ENCODE measurements around the gene UST. TPM values are rescaled to one million over a fixed set of nuclear protein-coding genes. Genes with fewer than 3 reads are reported as not detected.
"Not testable (repeated sequence)": the region's sequence is repeated elsewhere in the genome, so short reads cannot be mapped to it uniquely, and the experiment has no call there.

The UST gene
- total RNA-seq, 1 experiment from 2014 or later = 6.1 TPM

DNA sequence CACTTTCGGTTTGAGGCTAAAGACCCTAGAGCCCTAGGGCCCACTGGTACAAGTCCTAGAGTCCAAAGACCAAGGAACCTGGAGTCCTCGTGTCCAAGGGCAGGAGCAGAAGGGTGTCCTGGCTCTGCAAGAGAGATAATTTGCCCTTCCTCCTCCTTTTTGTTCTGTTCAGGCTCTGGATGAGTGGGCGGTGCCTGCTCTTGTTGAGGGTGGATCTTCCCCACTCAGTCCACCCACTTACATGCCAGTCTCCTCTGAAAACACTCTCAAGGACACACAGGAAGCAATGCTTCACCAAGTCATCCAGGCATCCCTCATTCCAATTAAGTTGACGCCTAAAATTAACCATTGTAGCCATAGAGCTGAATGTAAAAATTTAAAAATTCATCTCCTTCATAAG lies 102.1 kb downstream of the UST start:
- Histone ChIP-seq H3K4me3 (replicated peaks in 1 of 2; ENCODE audit: low read depth in 1 of 2, low read length in 2 of 2) (no peak overlapping the region), H2AFZ (ENCODE audit: low read depth, low read length, poor library complexity, severe bottlenecking) (no peak overlapping the region), H3K4me2 (ENCODE audit: low read length) (no peak overlapping the region), H3K36me3 (ENCODE audit: control insufficient read depth in 1 of 2, insufficient read depth in 2 of 2, low read length in 2 of 2) (no peaks in the 10 kb centered on the region), H3K79me2 (ENCODE audit: insufficient read depth, low read length) (no peaks in the 10 kb centered on the region), H4K20me1 (ENCODE audit: insufficient read depth) (no peaks in the 10 kb centered on the region), H3K27me3 (ENCODE audit: insufficient read depth, low read length) (no peaks in the 10 kb centered on the region), H3K4me1 (ENCODE audit: control insufficient read depth in 1 of 2, insufficient read depth in 2 of 2, low read length in 2 of 2) (no peaks in the 10 kb centered on the region), H3K27ac (ENCODE audit: low read depth, low read length) (no peak overlapping the region), H3K9ac (ENCODE audit: low read length) (no peak overlapping the region), H3K9me2 (ENCODE audit: insufficient read depth) (no peaks in the 10 kb centered on the region), H3K9me3 (ENCODE audit: control insufficient read depth in 1 of 2, insufficient read depth in 1 of 2, low read depth in 1 of 2, low read length in 2 of 2) (no peaks in the 10 kb centered on the region)
- no TSS peak for BruUV-seq (replicated peaks)
- ChIA-PET POLR2A (no interaction called here), RAD21 (ENCODE audit: low non-redundant PET in 1 of 2, low total read pairs in 2 of 2, uncharacterized antibody in 2 of 2, unreplicated experiment in 2 of 2) (no interaction called here), CTCF (no interaction called here)
- TF ChIP-seq EZH2phosphoT487 (IDR thresholded peaks at IDR 0.05; ENCODE audit: borderline replicate concordance) (no peak), ELF1 (IDR thresholded peaks at IDR 0.05; ENCODE audit: borderline replicate concordance, low read depth) (no peak), POLR2A (IDR thresholded peaks at IDR 0.05; ENCODE audit: borderline replicate concordance, extremely low read depth, insufficient read depth, insufficient read length) (no peak), YY1 (IDR thresholded peaks at IDR 0.05; ENCODE audit: extremely low read depth, insufficient replicate concordance, low read depth, low read length) (no peak), SRF (IDR thresholded peaks at IDR 0.05; ENCODE audit: low read depth) (no peak)
- TF ChIP-seq, protein P1, sequence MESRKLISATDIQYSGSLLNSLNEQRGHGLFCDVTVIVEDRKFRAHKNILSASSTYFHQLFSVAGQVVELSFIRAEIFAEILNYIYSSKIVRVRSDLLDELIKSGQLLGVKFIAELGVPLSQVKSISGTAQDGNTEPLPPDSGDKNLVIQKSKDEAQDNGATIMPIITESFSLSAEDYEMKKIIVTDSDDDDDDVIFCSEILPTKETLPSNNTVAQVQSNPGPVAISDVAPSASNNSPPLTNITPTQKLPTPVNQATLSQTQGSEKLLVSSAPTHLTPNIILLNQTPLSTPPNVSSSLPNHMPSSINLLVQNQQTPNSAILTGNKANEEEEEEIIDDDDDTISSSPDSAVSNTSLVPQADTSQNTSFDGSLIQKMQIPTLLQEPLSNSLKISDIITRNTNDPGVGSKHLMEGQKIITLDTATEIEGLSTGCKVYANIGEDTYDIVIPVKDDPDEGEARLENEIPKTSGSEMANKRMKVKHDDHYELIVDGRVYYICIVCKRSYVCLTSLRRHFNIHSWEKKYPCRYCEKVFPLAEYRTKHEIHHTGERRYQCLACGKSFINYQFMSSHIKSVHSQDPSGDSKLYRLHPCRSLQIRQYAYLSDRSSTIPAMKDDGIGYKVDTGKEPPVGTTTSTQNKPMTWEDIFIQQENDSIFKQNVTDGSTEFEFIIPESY (IDR thresholded peaks at IDR 0.05; ENCODE audit: extremely low read depth, insufficient replicate concordance, low read length) = no peak
- no peak for ATAC-seq
- intact Hi-C loops (cut with micrococcal nuclease) = no loop called here
- DNase-seq (ENCODE audit: low read depth, low spot score) = no peak

DNA sequence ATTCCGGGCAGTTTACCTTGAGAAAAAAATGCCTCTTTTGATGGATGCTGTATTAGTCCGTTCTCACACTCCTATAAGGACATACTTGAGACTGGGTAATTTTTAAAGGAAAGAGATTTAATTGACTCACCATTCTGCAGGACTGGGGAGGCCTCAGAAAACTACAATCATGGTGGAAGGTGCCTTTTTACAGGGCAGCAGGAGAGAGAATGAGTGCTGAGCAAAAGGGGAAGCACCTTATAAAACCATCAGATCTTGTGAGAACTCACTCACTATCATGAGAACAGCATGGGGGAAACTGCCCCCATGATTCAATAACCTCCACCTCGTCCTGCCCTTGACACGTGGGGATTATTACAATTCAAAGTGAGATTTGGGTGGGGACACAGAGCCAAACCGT lies 102.6 kb downstream of the UST start:
- H3K79me2 ChIP-seq (ENCODE audit: insufficient read depth, low read length); BruUV-seq (replicated peaks); H3K36me3 ChIP-seq (ENCODE audit: control insufficient read depth in 1 of 2, insufficient read depth in 2 of 2, low read length in 2 of 2); H4K20me1 ChIP-seq (ENCODE audit: insufficient read depth); POLR2A ChIA-PET; CTCF ChIA-PET; intact Hi-C loops (cut with micrococcal nuclease); H3K9ac ChIP-seq (ENCODE audit: low read length); H3K27ac ChIP-seq (ENCODE audit: low read depth, low read length); H3K9me2 ChIP-seq (ENCODE audit: insufficient read depth); ATAC-seq; H3K9me3 ChIP-seq (ENCODE audit: control insufficient read depth in 1 of 2, insufficient read depth in 1 of 2, low read depth in 1 of 2, low read length in 2 of 2); DNase-seq (ENCODE audit: low read depth, low spot score); H3K4me3 ChIP-seq (replicated peaks in 1 of 2; ENCODE audit: low read depth in 1 of 2, low read length in 2 of 2); H3K4me2 ChIP-seq (ENCODE audit: low read length); H2AFZ ChIP-seq (ENCODE audit: low read depth, low read length, poor library complexity, severe bottlenecking); H3K4me1 ChIP-seq (ENCODE audit: control insufficient read depth in 1 of 2, insufficient read depth in 2 of 2, low read length in 2 of 2); H3K27me3 ChIP-seq (ENCODE audit: insufficient read depth, low read length); RAD21 ChIA-PET (ENCODE audit: low non-redundant PET in 1 of 2, low total read pairs in 2 of 2, uncharacterized antibody in 2 of 2, unreplicated experiment in 2 of 2): not testable (repeated sequence)
